Heart right ventricle (tissue), 16 donors: ENCODE results near the gene HMCN1. TPM values are rescaled to one million over a fixed set of nuclear protein-coding genes. Genes with fewer than 3 reads are reported as not detected.

ENCODE experiments used
- ATAC-seq, 8 donors: fragments of 200-7000 bp; cut with Tn5 transposase; one replicate each; pipeline ENCODE4 v1.9.1; 2020; ENCODE audit warnings: mild to moderate bottlenecking in 8 of 8, moderate library complexity in 8 of 8, moderate number of reproducible peaks in 1 of 8
- DNase-seq, 2 donors: peaks; one replicate each; pipeline ENCODE4 v3.0.0-alpha.2; 2020
- H3K27ac ChIP-seq, 10 donors: fragments of 200-600 bp; sonication (generic) in 2 of 10; one replicate each; pipeline versions ENCODE4 v1.5.0 to v1.8.0; 2020 to 2022; ENCODE audit warnings: mild to moderate bottlenecking in 3 of 10
- H3K27me3 ChIP-seq, 7 donors: fragments of 200-600 bp; one replicate each; pipeline ENCODE4 v1.8.0; 2021 to 2022; ENCODE audit warnings: mild to moderate bottlenecking in 2 of 7
- H3K36me3 ChIP-seq, 9 donors: fragments of 200-600 bp; sonication (generic) in 1 of 9; one replicate each; pipeline versions ENCODE4 v1.5.0 to v1.8.0; 2020 to 2022; ENCODE audit warnings: mild to moderate bottlenecking in 2 of 9
- H3K4me1 ChIP-seq, 9 donors: fragments of 200-600 bp; sonication (generic) in 1 of 9; one replicate each; pipeline versions ENCODE4 v1.5.0 to v1.8.0; 2020 to 2022; ENCODE audit warnings: mild to moderate bottlenecking in 4 of 9
- H3K4me3 ChIP-seq, 10 donors: fragments of 200-600 bp; sonication (generic) in 2 of 10; one replicate each; pipeline versions ENCODE4 v1.5.0 to v1.8.0; 2020 to 2022; ENCODE audit warnings: mild to moderate bottlenecking in 7 of 10, moderate library complexity in 2 of 10
- H3K9me3 ChIP-seq, 11 donors: fragments of 200-600 bp in 10 of 11; sonication (generic) in 2 of 11; one replicate each; pipeline versions ENCODE4 v1.5.0 to v1.8.0; 2013 to 2022; ENCODE audit warnings: mild to moderate bottlenecking in 2 of 11, control low read depth in 1 of 11, moderate library complexity in 1 of 11
- CTCF ChIP-seq, 9 donors: fragments of 200-600 bp; sonication (generic) in 2 of 9; IDR thresholded peaks; one replicate each; pipeline versions ENCODE4 v1.5.0 to v1.8.0; 2021 to 2022; ENCODE audit warnings: antibody characterized with exemption in 9 of 9, mild to moderate bottlenecking in 5 of 9, moderate library complexity in 1 of 9
- WGBS, 2 donors: extraction: QIAGEN DNeasy Blood & Tissue Kit; methylation state at CpG; one replicate each; pipeline ENCODE4 v1.1.7; 2013; ENCODE audit warnings: inconsistent platforms in 1 of 2; 5-methylcytosine and 5-hydroxymethylcytosine counted together
- intact Hi-C, 10 donors: fragments of 100-400 bp; cut with DNase I; formaldehyde crosslinking; loops; one replicate each; pipeline versions ENCODE4 v1.11.1 to v1.14.2; 2022
- polyA plus RNA-seq, 2 donors: library from polyadenylated mRNA; stranded (reverse); fragments of 200-250 nt; gene quantifications; one replicate each; pipeline ENCODE4 v1.2.3, GENCODE V29; 2013
- total RNA-seq, 10 donors: library from RNA; stranded (reverse); fragmentation: NEBNext Ultra II Directional in 3 of 10; extraction: Animal tissue kit (Norgen Biotek cat#: 25700) in 3 of 10; gene quantifications; one replicate each; pipeline versions ENCODE4 v1.2.1 to v1.2.4, GENCODE V29; 2021 to 2023
- donor health status: Arrhythmogenic right ventricular cardiomyopathy.
- donor health status: ischemic (EF 13 %, LVEDD 7.1; RV severe dilation, severe dysfunction).
- donor health status: healthy with polysubstance abuse.
- donor health status: DM: no; HTN: yes; CAD: no.
- donor health status: DM: no; HTN: no; CAD: no.
- donor health status: ischemic (EF 25% LVEDD 6.9; RV normal size, moderate dysfunction).
- donor health status: ischemic (EF 25% LVEDD 5.7; RV mildly dilated, moderate dysfunction).
- donor health status: healthy.
- donor health status: DM: yes; HTN: yes; CAD: no.
- donor health status: Ischemic cardiomyopathy.
- donor health status: ischemic (EF 35%, LVEDD 5.7; RV mildly dilated, moderate dysfunction).
- donor health status: nonischemic (EF 11% LVEDD 7.7; RV severe dilation, severe dysfunction).
- donor health status: DM: yes; HTN: yes; CAD: no.
- donor health status: PGD.
- donor health status: ischemic (EF 29% LVEDD 5.4; RV normal size, mild dysfunction).
- donor health status: nonischemic (EF 23%, LVEDD 6.1; RV moderate dilation, normal function).

Gene HMCN1
- total and polyA plus RNA-seq, 12 donors = 3.4 to 12.4 (median 6.2) TPM

DNA sequence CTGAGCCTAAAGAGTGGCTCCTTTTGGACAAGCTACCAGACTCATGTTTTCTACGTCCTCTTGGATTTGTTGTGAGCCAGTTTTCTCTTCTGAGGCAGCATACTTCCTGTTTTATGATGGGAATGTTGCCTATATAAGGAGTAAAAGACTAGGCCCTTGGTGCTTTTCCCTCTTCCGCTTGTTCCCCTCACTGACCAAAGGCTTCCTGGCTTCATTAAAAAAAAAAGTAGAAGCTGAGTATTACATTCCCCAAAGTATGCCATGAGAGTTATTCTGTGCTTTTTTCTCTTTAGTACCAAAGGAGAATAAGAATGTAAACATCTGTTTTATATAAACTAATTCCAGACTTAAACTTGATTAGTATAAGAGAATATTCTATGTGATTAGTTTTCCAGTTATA is 6.5 kb upstream of the HMCN1 start:
- ATAC-seq = no peak
- intact Hi-C loops = no loop called here
- no peaks in the 10 kb centered on the region for H3K36me3 ChIP-seq
- peaks cover 0 to 9% (median 0%) of the 10 kb centered on the region in 7 donors for H3K27me3 ChIP-seq
- H3K4me1 ChIP-seq = no peaks in the 10 kb centered on the region
- no peak for DNase-seq
- H3K4me3 ChIP-seq = no peak overlapping the region
- no peak overlapping the region for H3K27ac ChIP-seq
- 78 to 85% methylated on average over 2 of the region's 2 CpGs for WGBS, 2 donors
- no peak for TF ChIP-seq CTCF (IDR thresholded peaks at IDR 0.05)
- H3K9me3 ChIP-seq = peaks cover 0 to 26% (median 9%) of the 10 kb centered on the region in 11 donors

DNA sequence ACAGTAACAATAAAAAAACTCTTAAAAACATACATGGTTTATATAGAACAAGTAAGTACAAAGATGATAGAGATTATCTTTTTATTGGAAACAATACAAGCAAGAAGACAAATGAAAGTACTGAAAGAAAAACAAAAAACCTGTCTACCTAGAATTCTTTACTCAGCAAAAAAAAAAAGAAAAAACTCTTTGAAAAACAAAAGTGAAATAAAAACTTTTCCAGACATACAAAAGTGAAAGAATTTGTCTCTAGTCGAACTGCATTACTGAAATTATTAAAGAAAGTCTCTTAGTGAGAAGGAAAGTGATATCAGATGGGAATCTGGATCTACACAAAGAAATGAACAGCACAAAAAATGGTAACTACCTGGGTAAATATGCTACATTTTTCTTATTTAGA is 2.7 kb upstream of the HMCN1 start:
- DNase-seq (no peak), ATAC-seq (no peak)
- no peak for TF ChIP-seq CTCF (IDR thresholded peaks at IDR 0.05)
- intact Hi-C loops = loop anchor here in 2 of 10 donors (10.0 kb wide), 2 partner anchors 83 to 253 kb away; no protein-coding TSS in a partner anchor
- Histone ChIP-seq H3K36me3 (no peaks in the 10 kb centered on the region), H3K4me1 (peaks cover 0 to 18% (median 4%) of the 10 kb centered on the region in 9 donors), H3K27me3 (peaks cover 0 to 41% (median 0%) of the 10 kb centered on the region in 7 donors), H3K27ac (no peak overlapping the region), H3K4me3 (no peak overlapping the region), H3K9me3 (peaks cover 0 to 26% (median 9%) of the 10 kb centered on the region in 11 donors)
- 66 to 91% methylated on average over 1 of the region's 1 CpG for WGBS, 2 donors

DNA sequence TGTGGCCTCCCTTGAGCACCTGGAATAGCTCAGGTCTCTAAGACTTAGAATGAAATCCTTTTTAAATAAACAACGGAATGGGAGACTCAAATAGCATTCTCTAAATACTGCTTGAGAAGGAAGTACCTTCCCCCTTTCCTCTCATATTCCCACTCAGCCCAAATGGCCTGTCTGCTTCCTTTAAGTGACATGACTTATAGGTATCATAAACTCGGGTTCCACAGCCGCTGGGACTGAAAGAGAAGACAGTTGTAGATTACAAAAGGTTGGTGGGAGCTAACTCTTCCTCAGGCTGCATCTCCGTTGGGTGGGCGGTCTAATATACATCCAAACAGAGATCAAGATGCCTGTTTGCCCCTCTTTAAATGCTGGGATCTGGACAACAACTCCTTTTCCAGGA is 1.2 kb upstream of the HMCN1 start:
- Histone ChIP-seq H3K36me3 (no peaks in the 10 kb centered on the region), H3K4me1 (peaks cover 0 to 18% (median 4%) of the 10 kb centered on the region in 9 donors), H3K27ac (peak overlapping the region in 2 of 10 donors; percentile 79 to 87), H3K27me3 (peaks cover 0 to 42% (median 0%) of the 10 kb centered on the region in 7 donors), H3K9me3 (peaks cover 0 to 26% (median 9%) of the 10 kb centered on the region in 11 donors), H3K4me3 (no peak overlapping the region)
- WGBS, 2 donors = 78 to 85% methylated on average over 5 of the region's 5 CpGs
- ATAC-seq (no peak), DNase-seq (no peak)
- intact Hi-C loops = loop anchor here in 2 of 10 donors (10.0 kb wide), 2 partner anchors 82 to 252 kb away; no protein-coding TSS in a partner anchor
- TF ChIP-seq CTCF (IDR thresholded peaks at IDR 0.05) = no peak

DNA sequence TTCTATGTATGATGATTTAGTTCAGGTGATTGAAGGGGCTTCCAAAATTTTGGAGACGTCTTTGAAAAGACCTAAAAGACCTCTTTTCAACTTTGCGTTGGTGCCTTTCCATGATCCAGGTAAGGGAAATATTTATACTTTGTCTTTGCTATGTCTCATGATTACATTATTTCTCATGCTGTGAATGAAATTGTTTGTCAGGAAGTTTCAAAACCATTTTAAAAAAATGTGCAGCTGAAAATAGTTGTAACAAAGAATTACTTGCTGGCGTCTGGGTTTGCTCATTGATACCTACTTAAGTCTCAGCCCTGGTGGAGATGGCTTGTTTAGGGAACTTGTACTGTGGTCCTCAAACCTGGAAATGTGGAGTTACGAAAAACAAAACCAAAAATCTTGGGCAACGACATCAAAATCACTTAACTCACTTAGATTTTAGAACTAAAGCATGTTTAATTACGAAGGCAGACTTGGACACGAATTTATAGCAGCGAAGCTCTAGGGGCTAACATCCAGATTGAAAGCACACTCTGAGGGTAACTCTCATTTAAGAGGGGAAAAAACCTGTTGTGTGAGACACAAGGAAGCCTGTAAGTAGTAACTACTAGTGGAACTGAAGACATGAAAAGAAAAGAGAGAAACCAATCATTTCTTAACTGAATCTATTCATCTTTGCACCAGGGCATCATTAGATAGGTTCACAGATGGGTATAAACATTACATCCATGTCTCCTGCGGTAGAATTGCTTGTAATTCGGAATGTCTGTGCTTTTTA is 924 bp downstream of the HMCN1 start:
- H3K36me3 ChIP-seq = no peaks in the 10 kb centered on the region
- peaks cover 0 to 48% (median 0%) of the 10 kb centered on the region in 7 donors for H3K27me3 ChIP-seq
- H3K4me1 ChIP-seq = peaks cover 0 to 18% (median 4%) of the 10 kb centered on the region in 9 donors
- peaks cover 0 to 22% (median 9%) of the 10 kb centered on the region in 11 donors for H3K9me3 ChIP-seq
- intact Hi-C loops = loop anchor here in 2 of 10 donors (10.0 kb wide), 2 partner anchors 80 to 250 kb away; no protein-coding TSS in a partner anchor
- H3K4me3 ChIP-seq = peak overlapping the region; percentile 27 to 75 (median 62)
- no peak for DNase-seq
- peak overlapping the region in 9 of 10 donors; percentile 13 to 87 (median 79) for H3K27ac ChIP-seq
- no peak for TF ChIP-seq CTCF (IDR thresholded peaks at IDR 0.05)
- WGBS, 2 donors = 41 to 53% methylated on average over 10 of the region's 10 CpGs
- ATAC-seq = no peak
